GM21423 (cell line): ENCODE data around the gene AFAP1.

ENCODE experiments used
- ATAC-seq: cut with Tn5 transposase; IDR thresholded peaks from one replicate; pipeline ENCODE4 v1.9.1; 2021; ENCODE audit warnings: mild to moderate bottlenecking, moderate library complexity; ENCODE audit not compliant: unreplicated experiment

Gene AFAP1

DNA sequence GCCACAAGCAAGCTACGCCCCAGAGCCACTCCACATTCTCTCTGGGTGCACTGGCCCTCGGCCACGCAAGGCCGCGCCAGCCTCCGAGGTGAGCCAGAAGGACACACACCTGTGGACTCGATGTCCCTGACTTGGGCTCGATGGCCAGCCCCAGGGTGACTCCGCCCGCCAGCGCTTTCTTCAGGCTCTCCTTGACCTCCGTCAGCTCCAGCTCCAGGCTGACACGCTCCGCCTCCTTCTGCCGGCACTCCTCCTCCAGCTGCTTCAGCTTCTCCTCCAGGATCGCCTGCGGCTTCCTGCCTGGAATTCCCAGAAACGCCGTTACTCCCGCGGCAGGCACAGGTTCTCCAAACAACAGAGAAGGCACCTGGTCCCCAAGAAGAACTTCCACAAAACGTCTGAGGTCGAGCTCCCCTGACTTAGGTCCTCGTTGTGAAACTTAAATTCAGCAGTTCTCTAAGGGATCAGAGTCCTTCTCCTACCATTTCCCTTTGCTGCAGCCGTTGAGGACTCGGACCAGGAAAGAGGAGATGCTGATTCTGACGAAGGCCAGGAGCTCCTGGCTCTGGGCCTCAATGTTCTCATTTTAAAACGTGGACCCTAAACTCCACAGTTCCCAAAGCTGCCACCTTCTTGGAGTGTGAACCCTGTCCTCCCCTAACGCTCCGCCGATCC is 166.8 kb downstream of the AFAP1 start:
- no peak for ATAC-seq

- peak; percentile 67 for ATAC-seq
These were observed 167.8 kb downstream of the AFAP1 start for GRCh38 chr4:7771541-7772507.

- no peak for ATAC-seq
These were observed 168.6 kb downstream of the AFAP1 start for GRCh38 chr4:7771056-7771455.

GRCh38 chr4:7770224-7771050 is 169.2 kb downstream of the AFAP1 start:
- no peak for ATAC-seq

DNA sequence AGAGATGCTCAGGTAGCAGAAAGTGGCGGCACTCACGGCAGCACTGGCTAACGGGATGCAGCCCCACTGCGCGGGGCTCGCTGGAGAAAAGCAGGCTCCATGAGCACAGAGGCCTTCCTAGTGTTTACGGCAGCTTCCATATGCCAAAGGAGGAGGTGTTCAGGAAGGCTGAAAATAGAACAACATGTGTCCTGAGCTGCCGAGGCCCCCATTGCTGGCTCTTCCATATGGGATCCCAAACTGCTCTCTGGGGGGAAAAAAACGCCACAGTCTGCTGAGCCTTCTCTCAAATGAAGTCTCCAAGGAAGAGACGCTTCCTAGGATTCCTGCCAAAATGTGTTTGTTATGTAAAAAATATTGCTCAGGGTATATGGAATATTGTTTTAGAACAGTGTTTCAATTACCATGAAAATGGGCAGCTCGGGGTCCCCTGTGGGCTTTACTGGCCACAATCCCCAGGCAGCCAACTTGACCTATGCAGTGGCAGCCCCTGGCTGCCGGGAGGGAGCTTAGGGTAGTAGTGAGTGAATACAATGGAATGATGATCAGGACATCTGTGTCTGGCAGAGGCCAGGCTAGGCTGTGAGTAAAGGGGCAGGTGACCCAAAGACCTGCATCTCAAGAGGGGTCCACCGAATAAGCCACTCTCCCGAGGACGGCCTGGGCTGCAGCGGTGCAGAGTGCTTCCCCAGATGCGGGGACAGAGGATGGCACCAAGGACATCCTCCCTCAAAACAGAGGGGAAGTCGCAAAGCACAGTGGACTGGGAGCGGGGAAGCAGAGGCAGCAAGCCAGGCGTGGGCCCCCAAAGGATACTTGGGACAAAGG is 170.1 kb downstream of the AFAP1 start:
- ATAC-seq, result no peak

DNA sequence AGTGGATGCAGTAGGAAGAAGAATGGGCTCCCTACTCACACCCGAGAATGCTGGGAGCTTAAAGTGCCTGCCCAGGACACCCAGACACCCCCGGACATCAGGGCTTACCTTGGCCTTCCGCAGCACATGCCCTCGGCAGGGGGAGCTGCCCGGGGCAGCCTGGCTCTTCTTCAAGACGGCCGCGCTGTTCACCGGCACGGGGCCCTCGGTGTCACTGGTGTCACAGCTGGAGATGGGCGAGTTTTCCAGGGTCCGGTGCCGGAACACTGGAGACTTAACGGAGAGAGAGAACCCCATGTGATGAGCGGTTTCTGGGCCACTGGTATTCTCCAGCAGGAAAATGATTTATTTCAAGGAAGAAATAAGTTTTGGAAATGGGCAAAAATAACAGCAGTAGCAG is 170.9 kb downstream of the AFAP1 start:
- ATAC-seq, result no peak

- no peak for ATAC-seq
These were observed 171.7 kb downstream of the AFAP1 start for GRCh38 chr4:7767966-7768365.

- no peak for ATAC-seq
These were observed 172.1 kb downstream of the AFAP1 start for GRCh38 chr4:7767526-7767925.

DNA sequence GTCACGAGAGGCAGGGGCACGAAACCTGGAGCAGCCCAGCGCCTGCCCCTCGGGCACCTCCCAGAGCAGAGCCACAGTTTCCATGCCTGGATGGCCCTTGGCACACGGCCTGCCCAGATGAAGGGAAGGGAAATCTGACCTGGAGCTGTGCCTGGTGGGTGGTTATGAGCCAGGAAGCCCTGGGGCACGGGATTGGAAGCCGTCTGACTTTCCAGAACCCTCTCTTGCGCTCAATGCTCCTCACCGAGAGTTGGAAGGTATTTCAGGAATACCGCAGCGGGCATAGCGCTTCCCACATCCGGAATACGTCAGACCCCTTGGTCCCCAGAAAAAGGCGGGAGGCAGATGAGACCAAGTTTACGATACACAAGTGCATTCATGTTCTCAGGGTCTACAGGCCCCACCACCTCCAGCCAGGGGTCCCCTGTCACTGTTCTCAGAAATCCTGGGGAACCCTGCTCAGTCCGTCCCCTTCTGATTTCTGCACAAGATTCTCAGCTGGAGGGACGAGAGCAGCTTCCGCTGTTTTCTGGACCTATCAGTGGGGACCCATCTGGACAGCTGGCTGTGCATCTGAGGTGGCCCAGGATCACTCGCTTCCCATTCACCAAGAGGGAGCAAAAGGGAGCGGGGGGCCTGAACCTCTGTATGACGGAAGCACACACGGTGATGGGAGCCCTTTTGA is 172.9 kb downstream of the AFAP1 start:
- ATAC-seq, result no peak

- no peak for ATAC-seq
These were observed 173.6 kb downstream of the AFAP1 start for GRCh38 chr4:7766086-7766485.

GRCh38 chr4:7765666-7766065 is 174.0 kb downstream of the AFAP1 start:
- ATAC-seq, result no peak

- no peak for ATAC-seq
These were observed 175.2 kb downstream of the AFAP1 start for GRCh38 chr4:7764466-7764865.

DNA sequence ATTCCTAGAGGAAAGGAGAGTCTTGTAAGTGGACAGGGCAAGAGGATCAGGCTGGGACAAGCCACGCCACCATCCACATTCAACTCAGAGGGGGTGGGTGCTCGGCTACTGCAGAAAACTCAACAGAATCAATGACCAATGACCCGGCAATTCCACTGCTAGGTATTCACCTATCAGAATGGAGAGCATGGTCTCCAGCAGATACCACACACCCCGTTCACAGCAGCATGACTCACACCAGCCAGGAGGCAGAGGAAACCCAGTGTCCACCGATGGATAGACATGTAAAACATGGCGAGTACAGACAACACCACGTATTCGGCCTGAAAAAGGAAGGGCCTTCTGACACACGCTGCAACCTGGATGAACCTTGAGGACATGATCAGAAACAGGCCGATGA is 175.9 kb downstream of the AFAP1 start:
- no peak for ATAC-seq

GRCh38 chr4:7763106-7763505 is 176.6 kb downstream of the AFAP1 start:
- ATAC-seq, result no peak

GRCh38 chr4:7762376-7763030 is 177.2 kb downstream of the AFAP1 start:
- no peak for ATAC-seq

- ATAC-seq, result peak; percentile 67
These were observed 177.9 kb downstream of the AFAP1 start for GRCh38 chr4:7761720-7762119.

DNA sequence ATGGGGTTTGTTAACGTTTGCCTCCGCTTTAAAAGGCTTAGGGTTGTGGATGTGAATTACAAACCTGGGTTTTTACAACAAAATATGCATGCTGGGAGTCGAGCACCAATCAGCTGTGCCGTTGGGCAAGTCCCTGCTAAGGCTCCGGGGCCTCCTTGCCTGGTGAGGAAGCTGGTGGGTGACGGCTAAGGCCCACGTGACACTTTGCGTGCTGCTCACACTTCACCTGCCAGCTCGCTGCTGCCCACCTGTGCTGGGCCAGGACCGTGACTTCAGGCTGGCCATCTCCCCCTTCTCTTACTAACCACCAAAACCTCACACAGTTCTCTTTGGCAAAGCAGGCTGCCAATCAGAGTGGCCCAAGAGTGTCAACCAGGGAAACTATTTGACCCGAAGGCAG is 178.3 kb downstream of the AFAP1 start:
- ATAC-seq, result no peak

DNA sequence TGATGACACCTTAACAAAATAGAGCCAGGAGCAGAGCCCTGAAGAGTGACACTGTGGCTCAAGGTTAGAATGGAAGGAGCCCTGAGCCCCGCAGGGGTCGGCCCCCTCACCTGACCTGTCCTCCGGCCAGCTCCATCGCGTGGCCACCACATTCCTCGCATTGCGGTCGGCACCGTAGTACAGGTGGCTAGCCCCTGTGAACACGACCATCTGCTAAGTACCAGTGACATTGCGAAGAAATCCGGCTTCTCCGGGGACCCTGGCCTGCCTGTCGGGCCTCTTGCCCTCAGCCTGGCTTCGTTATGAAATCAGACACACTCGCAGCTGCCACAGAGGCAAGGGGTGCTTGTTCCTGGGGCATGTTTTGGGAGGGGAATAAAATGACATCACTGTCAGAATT is 179.0 kb downstream of the AFAP1 start:
- ATAC-seq, result no peak

GRCh38 chr4:7760228-7760627 is 179.4 kb downstream of the AFAP1 start:
- no peak for ATAC-seq
